Measurements from ENCODE around the gene PDGFA. TPM values are rescaled to one million over a fixed set of nuclear protein-coding genes. Genes with fewer than 3 reads are reported as not detected.

The PDGFA gene
- total RNA-seq, 1 donor from 2014 or later = 12.9 TPM

- Mint-ChIP-seq H3K9me3 (peaks cover 16% of the 10 kb centered on the region), H3K4me1 (no peaks in the 10 kb centered on the region), H3K27ac (no peak overlapping the region), H3K27me3 (no peaks in the 10 kb centered on the region), H3K36me3 (ENCODE audit: low read depth) (no peaks in the 10 kb centered on the region), H3K4me3 (no peak overlapping the region)
- intact Hi-C loops (cut with micrococcal nuclease) = no loop called here
- DNase-seq = no peak
Measured at GRCh38 chr7:471866-472639, 47.6 kb downstream of the PDGFA start.

- H3K9me3 Mint-ChIP-seq = peaks cover 16% of the 10 kb centered on the region
- no peaks in the 10 kb centered on the region for H3K4me1 Mint-ChIP-seq
- intact Hi-C loops (cut with micrococcal nuclease) = no loop called here
- no peak for DNase-seq
- H3K4me3 Mint-ChIP-seq = no peak overlapping the region
- no peak overlapping the region for H3K27ac Mint-ChIP-seq
- H3K27me3 Mint-ChIP-seq = no peaks in the 10 kb centered on the region
- no peaks in the 10 kb centered on the region for H3K36me3 Mint-ChIP-seq (ENCODE audit: low read depth)
Measured at GRCh38 chr7:471191-471865, 48.3 kb downstream of the PDGFA start.

GRCh38 chr7:469563-469961 is 50.1 kb downstream of the PDGFA start:
- DNase-seq = no peak
- Mint-ChIP-seq H3K4me3 (no peak overlapping the region), H3K27ac (no peak overlapping the region), H3K27me3 (no peaks in the 10 kb centered on the region), H3K9me3 (peaks cover 16% of the 10 kb centered on the region), H3K4me1 (no peaks in the 10 kb centered on the region), H3K36me3 (ENCODE audit: low read depth) (no peaks in the 10 kb centered on the region)
- intact Hi-C loops (cut with micrococcal nuclease) = no loop called here

GRCh38 chr7:468681-469562 is 50.7 kb downstream of the PDGFA start:
- H3K4me3 Mint-ChIP-seq = no peak overlapping the region
- no peaks in the 10 kb centered on the region for H3K4me1 Mint-ChIP-seq
- H3K27ac Mint-ChIP-seq = no peak overlapping the region
- H3K36me3 Mint-ChIP-seq (ENCODE audit: low read depth) = no peaks in the 10 kb centered on the region
- intact Hi-C loops (cut with micrococcal nuclease) = no loop called here
- no peak for DNase-seq
- H3K27me3 Mint-ChIP-seq = no peaks in the 10 kb centered on the region
- H3K9me3 Mint-ChIP-seq = peaks cover 16% of the 10 kb centered on the region

- Mint-ChIP-seq H3K36me3 (ENCODE audit: low read depth) (no peaks in the 10 kb centered on the region), H3K4me3 (no peak overlapping the region), H3K4me1 (no peaks in the 10 kb centered on the region), H3K27ac (no peak overlapping the region), H3K27me3 (no peaks in the 10 kb centered on the region), H3K9me3 (peaks cover 16% of the 10 kb centered on the region)
- DNase-seq = no peak
- intact Hi-C loops (cut with micrococcal nuclease) = no loop called here
Measured at GRCh38 chr7:467856-468545, 51.6 kb downstream of the PDGFA start.

GRCh38 chr7:467393-467828 is 52.2 kb downstream of the PDGFA start:
- peaks cover 16% of the 10 kb centered on the region for H3K9me3 Mint-ChIP-seq
- no peaks in the 10 kb centered on the region for H3K27me3 Mint-ChIP-seq
- intact Hi-C loops (cut with micrococcal nuclease) = no loop called here
- no peak for DNase-seq
- no peaks in the 10 kb centered on the region for H3K4me1 Mint-ChIP-seq
- no peaks in the 10 kb centered on the region for H3K36me3 Mint-ChIP-seq (ENCODE audit: low read depth)
- H3K27ac Mint-ChIP-seq = no peak overlapping the region
- H3K4me3 Mint-ChIP-seq = no peak overlapping the region

- DNase-seq = no peak
- Mint-ChIP-seq H3K36me3 (ENCODE audit: low read depth) (no peaks in the 10 kb centered on the region), H3K27me3 (no peaks in the 10 kb centered on the region), H3K4me1 (no peaks in the 10 kb centered on the region), H3K4me3 (no peak overlapping the region), H3K27ac (no peak overlapping the region), H3K9me3 (peaks cover 16% of the 10 kb centered on the region)
- intact Hi-C loops (cut with micrococcal nuclease) = no loop called here
Measured at GRCh38 chr7:466465-467191, 53.0 kb downstream of the PDGFA start.

GRCh38 chr7:465710-466400 is 53.8 kb downstream of the PDGFA start:
- intact Hi-C loops (cut with micrococcal nuclease) = no loop called here
- peaks cover 16% of the 10 kb centered on the region for H3K9me3 Mint-ChIP-seq
- no peaks in the 10 kb centered on the region for H3K27me3 Mint-ChIP-seq
- no peaks in the 10 kb centered on the region for H3K4me1 Mint-ChIP-seq
- H3K36me3 Mint-ChIP-seq (ENCODE audit: low read depth) = no peaks in the 10 kb centered on the region
- H3K4me3 Mint-ChIP-seq = no peak overlapping the region
- no peak for DNase-seq
- H3K27ac Mint-ChIP-seq = no peak overlapping the region

GRCh38 chr7:464454-465401 is 54.9 kb downstream of the PDGFA start:
- no peak for DNase-seq
- intact Hi-C loops (cut with micrococcal nuclease) = no loop called here
- Mint-ChIP-seq H3K9me3 (peaks cover 16% of the 10 kb centered on the region), H3K4me1 (no peaks in the 10 kb centered on the region), H3K27me3 (no peaks in the 10 kb centered on the region), H3K36me3 (ENCODE audit: low read depth) (no peaks in the 10 kb centered on the region), H3K4me3 (no peak overlapping the region), H3K27ac (no peak overlapping the region)

GRCh38 chr7:463817-464453 is 55.7 kb downstream of the PDGFA start:
- H3K27me3 Mint-ChIP-seq = no peaks in the 10 kb centered on the region
- H3K9me3 Mint-ChIP-seq = peaks cover 16% of the 10 kb centered on the region
- H3K4me1 Mint-ChIP-seq = no peaks in the 10 kb centered on the region
- intact Hi-C loops (cut with micrococcal nuclease) = no loop called here
- no peak overlapping the region for H3K4me3 Mint-ChIP-seq
- H3K36me3 Mint-ChIP-seq (ENCODE audit: low read depth) = no peaks in the 10 kb centered on the region
- DNase-seq = no peak
- no peak overlapping the region for H3K27ac Mint-ChIP-seq

- DNase-seq = no peak
- Mint-ChIP-seq H3K9me3 (peaks cover 14% of the 10 kb centered on the region), H3K4me1 (no peaks in the 10 kb centered on the region), H3K27me3 (no peaks in the 10 kb centered on the region), H3K36me3 (ENCODE audit: low read depth) (no peaks in the 10 kb centered on the region), H3K4me3 (no peak overlapping the region), H3K27ac (no peak overlapping the region)
- intact Hi-C loops (cut with micrococcal nuclease) = no loop called here
Measured at GRCh38 chr7:463362-463781, 56.3 kb downstream of the PDGFA start.
